Measurements from ENCODE around the gene APOBR. TPM values are rescaled to one million over a fixed set of nuclear protein-coding genes. Genes with fewer than 3 reads are reported as not detected.

APOBR gene
- total RNA-seq, 1 donor from 2014 or later = not detected

- FAIRE-seq (no peak), DNase-seq (ENCODE audit: low read depth) (no peak)
- Histone ChIP-seq H3K36me3 (ENCODE audit: control insufficient read depth, insufficient read depth, low read length) (peaks cover 8% of the 10 kb centered on the region), H3K4me3 (ENCODE audit: low read depth, low read length) (peak overlapping the region; percentile 68), H3K27me3 (ENCODE audit: control insufficient read depth, insufficient read depth, low read length) (no peaks in the 10 kb centered on the region)
- no peak for TF ChIP-seq CTCF (IDR thresholded peaks at IDR 0.05; ENCODE audit: insufficient read depth, low read length, severe bottlenecking)
Observed at GRCh38 chr16:28537964-28538732, 43.7 kb downstream of the APOBR start.

- DNase-seq (ENCODE audit: low read depth) (peak; percentile 88), FAIRE-seq (no peak)
- TF ChIP-seq CTCF (IDR thresholded peaks at IDR 0.05; ENCODE audit: insufficient read depth, low read length, severe bottlenecking) = no peak
Observed at GRCh38 chr16:28538733-28539596, 44.5 kb downstream of the APOBR start, which contains the start of gene NUPR1. Gene NUPR1 (minus strand): TSS chr16:28538974. CDS start chr16:28538907, 67 bp downstream.

GRCh38 chr16:28540346-28540745, 45.9 kb downstream of the APOBR start:
- no peak overlapping the region for H3K4me3 ChIP-seq (ENCODE audit: low read depth, low read length)
- TF ChIP-seq CTCF (IDR thresholded peaks at IDR 0.05; ENCODE audit: insufficient read depth, low read length, severe bottlenecking) = no peak
- no peak for FAIRE-seq

More at GRCh38 chr16:28538733-28539596, 44.5 kb downstream of the APOBR start, which contains the start of gene NUPR1:
- peak within 1 kb of the TSS; percentile 68 for H3K4me3 ChIP-seq (ENCODE audit: low read depth, low read length)
- H3K27me3 ChIP-seq (ENCODE audit: control insufficient read depth, insufficient read depth, low read length) = no peaks in the 10 kb centered on the region
- peaks cover 8% of the 10 kb centered on the region for H3K36me3 ChIP-seq (ENCODE audit: control insufficient read depth, insufficient read depth, low read length)

GRCh38 chr16:28542646-28543045, 48.2 kb downstream of the APOBR start:
- no peaks in the 10 kb centered on the region for H3K27me3 ChIP-seq (ENCODE audit: control insufficient read depth, insufficient read depth, low read length)
- FAIRE-seq (no peak), DNase-seq (ENCODE audit: low read depth) (no peak)
- peaks cover 3% of the 10 kb centered on the region for H3K36me3 ChIP-seq (ENCODE audit: control insufficient read depth, insufficient read depth, low read length)
- no peak for TF ChIP-seq CTCF (IDR thresholded peaks at IDR 0.05; ENCODE audit: insufficient read depth, low read length, severe bottlenecking)
- no peak overlapping the region for H3K4me3 ChIP-seq (ENCODE audit: low read depth, low read length)

More at GRCh38 chr16:28540346-28540745, 45.9 kb downstream of the APOBR start:
- peaks cover 8% of the 10 kb centered on the region for H3K36me3 ChIP-seq (ENCODE audit: control insufficient read depth, insufficient read depth, low read length)
- no peak for DNase-seq (ENCODE audit: low read depth)
- no peaks in the 10 kb centered on the region for H3K27me3 ChIP-seq (ENCODE audit: control insufficient read depth, insufficient read depth, low read length)

- Histone ChIP-seq H3K4me3 (ENCODE audit: low read depth, low read length) (no peak overlapping the region), H3K27me3 (ENCODE audit: control insufficient read depth, insufficient read depth, low read length) (no peaks in the 10 kb centered on the region), H3K36me3 (ENCODE audit: control insufficient read depth, insufficient read depth, low read length) (no peaks in the 10 kb centered on the region)
- DNase-seq (ENCODE audit: low read depth) (peak; percentile 59), FAIRE-seq (no peak)
- no peak for TF ChIP-seq CTCF (IDR thresholded peaks at IDR 0.05; ENCODE audit: insufficient read depth, low read length, severe bottlenecking)
Observed at GRCh38 chr16:28543072-28543471, 48.6 kb downstream of the APOBR start.
